Lung (tissue), 12 donors: Measurements from ENCODE around the gene GNPTG. TPM values are rescaled to one million over a fixed set of nuclear protein-coding genes. Genes with fewer than 3 reads are reported as not detected.

Source experiments
- ATAC-seq: fragments of 200-7000 bp; cut with Tn5 transposase; one replicate; pipeline ENCODE4 v1.9.1; 2020; ENCODE audit warnings: moderate number of reproducible peaks; ENCODE audit not compliant: insufficient read depth, low FRiP score
- DNase-seq, 3 donors: peaks; one replicate each; pipeline ENCODE4 v3.0.0-alpha.2; 2013 to 2017
- H3K27ac ChIP-seq, 2 donors: one replicate each; pipeline ENCODE4 v1.5.1; 2013; ENCODE audit warnings: mild to moderate bottlenecking in 2 of 2, moderate library complexity in 2 of 2, control low read depth in 1 of 2, inconsistent platforms in 1 of 2, low read depth in 1 of 2, low read length in 1 of 2
- H3K27me3 ChIP-seq, 3 donors: one replicate each; pipeline ENCODE4 v1.5.1; 2013; ENCODE audit warnings: low read length in 2 of 3; ENCODE audit not compliant: control insufficient read depth in 3 of 3, insufficient read depth in 3 of 3
- H3K36me3 ChIP-seq, 4 donors: one replicate each; pipeline ENCODE4 v1.5.1; 2013; ENCODE audit warnings: low read length in 4 of 4, mild to moderate bottlenecking in 1 of 4, moderate library complexity in 1 of 4; ENCODE audit not compliant: control insufficient read depth in 4 of 4, insufficient read depth in 4 of 4
- H3K4me1 ChIP-seq, 5 donors: one replicate each; pipeline ENCODE4 v1.5.1; 2013; ENCODE audit warnings: low read length in 5 of 5, mild to moderate bottlenecking in 2 of 5, moderate library complexity in 1 of 5; ENCODE audit not compliant: control insufficient read depth in 5 of 5, insufficient read depth in 5 of 5
- H3K4me3 ChIP-seq: one replicate; pipeline ENCODE4 v1.5.1; 2013; ENCODE audit warnings: mild to moderate bottlenecking, control low read depth, moderate library complexity
- H3K9ac ChIP-seq, 2 donors: one replicate each; pipeline ENCODE4 v1.5.1; 2013; ENCODE audit warnings: low read length in 2 of 2, control low read depth in 1 of 2; ENCODE audit not compliant: insufficient read depth in 1 of 2
- H3K9me3 ChIP-seq, 4 donors: one replicate each; pipeline ENCODE4 v1.5.1; 2013; ENCODE audit warnings: low read length in 3 of 4, mild to moderate bottlenecking in 1 of 4, moderate library complexity in 1 of 4; ENCODE audit not compliant: control insufficient read depth in 4 of 4, insufficient read depth in 3 of 4
- CTCF ChIP-seq: IDR thresholded peaks from 2 replicates; pipeline ENCODE4 v1.5.1; 2012; ENCODE audit warnings: mild to moderate bottlenecking; ENCODE audit errors: control extremely low read depth, extremely low read depth
- WGBS, 2 donors: extraction: QIAGEN DNeasy Blood & Tissue Kit; methylation state at CpG; one replicate each; pipeline ENCODE4 v1.1.7; 2013; 5-methylcytosine and 5-hydroxymethylcytosine counted together
- polyA plus RNA-seq, 2 donors: library from polyadenylated mRNA; stranded (reverse); fragments of 200-250 nt; gene quantifications; one replicate each; pipeline ENCODE4 v1.2.1, GENCODE V29; 2013
- total RNA-seq, 2 donors: library from RNA; depleted of rRNA in 1 of 2; stranded (reverse); fragments of >200 nt in 1 of 2; gene quantifications; one replicate each; pipeline ENCODE4 v1.2.1, GENCODE V29; 2014 to 2021
- donor health status: control.
- donor health status: control.
- donor health status: Bipolar disorder and iron deficiency.
- donor health status: healthy.
- donor health status: DM: yes; HTN: yes; CAD: no.

Gene GNPTG
- total and polyA plus RNA-seq, 4 donors, result 34.8 to 92.7 (median 77.8) TPM

- Histone ChIP-seq H3K4me1 (no peaks in the 10 kb centered on the region), H3K27ac (no peak overlapping the region), H3K4me3 (no peak overlapping the region), H3K9ac (no peak overlapping the region), H3K9me3 (peaks cover 0 to 4% (median 0%) of the 10 kb centered on the region in 4 donors), H3K36me3 (peaks cover 21 to 64% (median 29%) of the 10 kb centered on the region in 4 donors), H3K27me3 (no peaks in the 10 kb centered on the region)
- DNase-seq (no peak), ATAC-seq (no peak)
- no peak for TF ChIP-seq CTCF
- WGBS, 2 donors, result 83 to 88% methylated on average over 33 to 35 of the region's 35 CpGs
These were observed 28.2 kb upstream of the GNPTG start for GRCh38 chr16:1323296-1324239.

- Histone ChIP-seq H3K4me3 (no peak overlapping the region), H3K9me3 (peaks cover 0 to 2% (median 0%) of the 10 kb centered on the region in 4 donors), H3K27me3 (no peaks in the 10 kb centered on the region), H3K4me1 (no peaks in the 10 kb centered on the region), H3K27ac (no peak overlapping the region), H3K9ac (no peak overlapping the region), H3K36me3 (peaks cover 16 to 57% (median 23%) of the 10 kb centered on the region in 4 donors)
- ATAC-seq, result no peak
- no peak for DNase-seq
- TF ChIP-seq CTCF, result no peak
- WGBS, 2 donors, result 84 to 86% methylated on average over 22 of the region's 22 CpGs
These were observed 27.4 kb upstream of the GNPTG start for GRCh38 chr16:1324286-1324826.

GRCh38 chr16:1325261-1325660 is 26.5 kb upstream of the GNPTG start:
- no peak overlapping the region for H3K4me3 ChIP-seq

More at GRCh38 chr16:1325261-1325660, 26.5 kb upstream of the GNPTG start:
- TF ChIP-seq CTCF, result no peak
- Histone ChIP-seq H3K36me3 (peaks cover 7 to 48% (median 17%) of the 10 kb centered on the region in 4 donors), H3K9ac (no peak overlapping the region), H3K9me3 (peaks cover 0 to 2% (median 0%) of the 10 kb centered on the region in 4 donors), H3K27me3 (no peaks in the 10 kb centered on the region), H3K27ac (no peak overlapping the region), H3K4me1 (no peaks in the 10 kb centered on the region)
- DNase-seq, result no peak
- no peak for ATAC-seq
- WGBS, 2 donors, result 87 to 89% methylated on average over 15 of the region's 15 CpGs
